Testis (tissue), 3 donors: ENCODE measurements around the gene ZNF628. TPM values are rescaled to one million over a fixed set of nuclear protein-coding genes. Genes with fewer than 3 reads are reported as not detected.

Experiments used
- DNase-seq: peaks from one replicate; pipeline ENCODE4 v3.0.0-alpha.2; 2019
- H3K27ac ChIP-seq, 2 donors: fragments of 200-600 bp; sonication (generic); one replicate each; pipeline ENCODE4 v1.5.1; 2019
- H3K27me3 ChIP-seq: fragments of 200-600 bp; sonication (generic); one replicate; pipeline ENCODE4 v1.5.1; 2019
- H3K36me3 ChIP-seq: fragments of 200-600 bp; sonication (generic); one replicate; pipeline ENCODE4 v1.5.1; 2017; ENCODE audit warnings: low read depth; ENCODE audit errors: missing control alignments
- H3K4me1 ChIP-seq: fragments of 200-600 bp; sonication (generic); one replicate; pipeline ENCODE4 v1.5.1; 2019
- H3K4me3 ChIP-seq, 2 donors: fragments of 200-600 bp; sonication (generic); one replicate each; pipeline ENCODE4 v1.5.1; 2017 to 2019
- H3K9me3 ChIP-seq: fragments of 200-600 bp; sonication (generic); one replicate; pipeline ENCODE4 v1.5.1; 2017
- CTCF ChIP-seq, 3 experiments: fragments of 450-650 bp in 2 of 3; fragments of 200-600 bp in 1 of 3; sonication (generic) in 1 of 3; IDR thresholded peaks; one replicate each; pipeline ENCODE4 v1.5.1; 2016 to 2019; ENCODE audit warnings: antibody characterized with exemption in 3 of 3, mild to moderate bottlenecking in 2 of 3, moderate library complexity in 1 of 3
- POLR2A ChIP-seq: fragments of 450-650 bp; IDR thresholded peaks from one replicate; pipeline ENCODE4 v1.6.1; 2017; ENCODE audit warnings: antibody characterized with exemption, mild to moderate bottlenecking, moderate library complexity
- WGBS, 2 donors: methylation state at CpG; one replicate each; pipeline ENCODE4 v1.1.5; 2018; 5-methylcytosine and 5-hydroxymethylcytosine counted together
- intact Hi-C: fragments of 100-400 bp; cut with DNase I; formaldehyde crosslinking; loops from one replicate; pipeline ENCODE4 v1.15.1; 2023; ENCODE audit warnings: low total_unique reads
- polyA plus RNA-seq: library from polyadenylated mRNA; stranded (reverse); fragments of 350-450 nt; fragmentation: Illumina TruSeq; extraction: RNeasy Lipid Tissue Mini Kit (QIAGEN cat#74804); gene quantifications from one replicate; pipeline ENCODE4 v1.2.3, GENCODE V29; 2014; ENCODE audit warnings: low read depth, low replicate concordance; ENCODE audit not compliant: insufficient read depth
- total RNA-seq, 2 donors: library from RNA; depleted of rRNA; stranded (reverse); fragments of >200 nt; gene quantifications; one replicate each; pipeline ENCODE4 v1.2.3, GENCODE V29; 2016

ZNF628 gene
- total and polyA plus RNA-seq, 3 donors from 2014 or later: 31.3 to 53.7 (median 33.8) TPM

DNA sequence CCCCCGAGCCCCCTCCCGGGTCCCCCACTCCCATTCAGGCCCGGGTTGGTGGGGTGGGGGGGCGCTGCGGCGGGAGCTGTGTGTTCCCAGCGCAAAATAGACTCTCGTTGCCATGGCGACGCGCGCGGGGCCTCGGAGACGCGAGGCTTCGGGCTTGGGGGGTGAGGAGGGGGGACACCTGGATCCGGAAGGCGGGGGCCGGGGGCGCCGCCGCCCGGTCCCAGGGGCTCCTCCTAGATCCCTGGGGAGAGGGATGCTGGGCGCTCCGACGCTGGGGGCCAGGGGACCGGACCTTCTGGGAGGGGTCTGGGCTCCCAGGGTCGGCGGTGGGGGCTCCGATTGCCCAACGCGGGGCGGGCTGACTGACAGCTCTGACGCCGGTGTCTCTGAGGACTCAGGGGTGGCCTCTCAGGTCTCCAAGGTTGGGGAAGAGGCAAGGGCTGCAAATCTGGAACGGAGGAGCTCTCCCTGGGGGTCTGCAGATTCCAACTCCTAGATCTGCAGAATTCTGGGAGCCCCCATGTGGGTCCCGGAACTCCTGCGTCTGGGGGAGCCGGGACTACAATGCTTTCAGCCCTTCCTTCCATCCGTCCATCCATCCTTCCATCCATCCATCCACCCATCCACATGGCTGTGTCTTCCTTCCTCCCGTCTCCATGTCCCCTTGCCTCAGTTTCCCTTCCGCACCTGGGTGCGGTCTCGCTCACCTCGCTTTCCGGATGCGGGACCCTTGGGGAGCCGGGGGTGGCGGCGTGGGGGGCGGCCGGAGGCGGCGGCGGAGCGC lies 24.3 kb upstream of the ZNF628 start:
- 3% methylated on average over 8 to 53 of the region's 57 CpGs for WGBS, 2 donors
- Histone ChIP-seq H3K9me3 (no peaks in the 10 kb centered on the region), H3K36me3 (no peaks in the 10 kb centered on the region), H3K4me3 (peak overlapping the region; percentile 7 to 39), H3K4me1 (peaks cover 26% of the 10 kb centered on the region), H3K27ac (no peak overlapping the region), H3K27me3 (no peaks in the 10 kb centered on the region)
- intact Hi-C loops: no loop called here
- no peak for TF ChIP-seq CTCF (IDR thresholded peaks at IDR 0.05)
- TF ChIP-seq POLR2A: no peak
- DNase-seq: no peak

- H3K27me3 ChIP-seq: no peaks in the 10 kb centered on the region
- peak overlapping the region in 1 of 2 donors; percentile 6 for H3K4me3 ChIP-seq
- no peak overlapping the region for H3K27ac ChIP-seq
- no peak for TF ChIP-seq POLR2A
- TF ChIP-seq CTCF (IDR thresholded peaks at IDR 0.05): peak in 1 of 3 experiments; percentile 9
- WGBS, 2 donors: 20% methylated on average over 18 to 22 of the region's 34 CpGs
- H3K9me3 ChIP-seq: no peaks in the 10 kb centered on the region
- no peaks in the 10 kb centered on the region for H3K36me3 ChIP-seq
- H3K4me1 ChIP-seq: peaks cover 26% of the 10 kb centered on the region
- peak; percentile 81 for DNase-seq
- intact Hi-C loops: no loop called here
These were observed 23.6 kb upstream of the ZNF628 start for GRCh38 chr19:55452749-55453346.

DNA sequence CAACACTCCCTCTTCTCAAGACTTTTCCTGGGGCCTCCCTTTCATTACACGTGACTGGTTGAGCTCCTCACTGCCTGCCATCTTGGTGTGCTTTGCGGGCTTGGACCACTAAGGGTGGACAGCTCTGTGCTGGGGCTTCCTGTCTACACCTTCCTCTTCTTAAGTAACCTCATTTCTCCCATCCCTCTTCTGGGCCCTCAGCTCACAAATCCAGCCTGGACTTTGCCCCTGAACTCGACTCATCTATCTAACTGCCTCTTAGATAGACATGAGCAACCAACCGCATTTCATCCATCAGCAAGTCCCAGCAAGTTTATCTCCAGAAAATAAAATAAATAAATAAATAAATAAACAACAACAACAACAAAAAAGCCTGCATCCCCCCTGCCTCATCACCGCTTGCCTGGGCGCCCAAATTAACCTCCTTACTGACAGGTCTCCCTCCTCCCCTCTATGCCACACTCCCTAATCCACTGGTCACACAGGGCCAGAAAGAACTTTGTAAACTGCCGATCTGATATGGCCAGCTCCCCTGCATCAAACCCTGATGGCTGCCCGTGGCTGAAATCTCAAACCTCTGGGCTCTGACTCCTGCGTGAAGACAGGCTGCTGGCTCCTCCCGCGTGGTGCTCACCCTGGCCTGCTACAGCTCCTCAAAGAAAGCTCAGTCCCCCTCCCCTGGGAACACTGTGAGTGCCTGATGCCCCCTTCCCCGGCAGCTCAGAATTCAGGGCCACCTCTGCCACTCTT lies 22.7 kb upstream of the ZNF628 start:
- Histone ChIP-seq H3K9me3 (no peaks in the 10 kb centered on the region), H3K4me3 (no peak overlapping the region), H3K4me1 (peaks cover 26% of the 10 kb centered on the region), H3K36me3 (no peaks in the 10 kb centered on the region), H3K27me3 (no peaks in the 10 kb centered on the region), H3K27ac (no peak overlapping the region)
- DNase-seq: peak; percentile 61
- TF ChIP-seq POLR2A (no peak), CTCF (IDR thresholded peaks at IDR 0.05) (no peak)
- intact Hi-C loops: no loop called here
- 63 to 70% methylated on average over 8 to 12 of the region's 12 CpGs for WGBS, 2 donors

DNA sequence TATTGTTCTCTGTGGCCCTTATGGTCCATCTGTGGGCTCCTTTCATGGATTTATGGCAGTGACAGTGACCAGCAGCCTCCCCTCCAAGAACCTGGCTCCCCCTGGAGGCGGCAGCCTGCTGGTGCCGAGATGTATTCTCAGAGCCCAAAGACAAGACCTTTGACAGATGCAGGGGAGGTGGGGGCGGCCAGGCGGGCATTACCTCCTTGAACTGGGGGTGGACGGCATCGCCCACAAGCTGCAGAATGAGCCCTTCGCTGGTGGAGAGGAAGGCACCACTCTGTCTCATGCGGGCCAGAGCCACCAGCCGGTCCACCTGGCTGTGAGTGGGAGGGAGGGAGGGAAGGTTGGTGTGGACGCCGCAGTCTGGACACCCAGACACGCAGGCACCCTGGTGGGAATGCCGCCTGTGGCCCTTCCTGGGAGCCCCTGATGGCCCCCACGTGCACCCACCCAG lies 21.6 kb upstream of the ZNF628 start:
- H3K4me1 ChIP-seq: peaks cover 35% of the 10 kb centered on the region
- no peak overlapping the region for H3K27ac ChIP-seq
- no peaks in the 10 kb centered on the region for H3K9me3 ChIP-seq
- intact Hi-C loops: no loop called here
- H3K27me3 ChIP-seq: no peaks in the 10 kb centered on the region
- WGBS, 2 donors: 76 to 92% methylated on average over 2 to 14 of the region's 14 CpGs
- no peak overlapping the region for H3K4me3 ChIP-seq
- peak; percentile 47 to 61 (median 50) for TF ChIP-seq CTCF (IDR thresholded peaks at IDR 0.05)
- no peak for TF ChIP-seq POLR2A
- no peaks in the 10 kb centered on the region for H3K36me3 ChIP-seq
- DNase-seq: peak; percentile 71
